Measurements from ENCODE around the gene EFCAB5. TPM values are rescaled to one million over a fixed set of nuclear protein-coding genes. Genes with fewer than 3 reads are reported as not detected.

The EFCAB5 gene
- total and polyA plus RNA-seq, 2 of the 8 experiments (the other 6 are each of a cell fraction or from before 2014, with no cell fraction given): 0.05 to 0.34 TPM

- TF ChIP-seq CTCF (IDR thresholded peaks at IDR 0.05; ENCODE audit: control extremely low read depth in 1 of 3, insufficient read depth in 1 of 3, low read depth in 1 of 3, low read length in 3 of 3) (no peak), CREB1 (IDR thresholded peaks at IDR 0.05) (no peak), SIN3A (conservative IDR thresholded peaks at IDR 0.05 in 1 of 2, IDR thresholded peaks at IDR 0.05 in 1 of 2; ENCODE audit: low read depth in 1 of 2, low read length in 2 of 2) (no peak), BCL11A (IDR thresholded peaks at IDR 0.05; ENCODE audit: low read depth in 2 of 2, low read length in 2 of 2) (no peak), HDAC2 (IDR thresholded peaks at IDR 0.05; ENCODE audit: borderline replicate concordance in 1 of 2, low read depth in 2 of 2, low read length in 2 of 2) (no peak), POLR2A (IDR thresholded peaks at IDR 0.05; ENCODE audit: control extremely low read depth in 1 of 2, low read depth in 2 of 2, low read length in 2 of 2) (no peak), ASH2L (IDR thresholded peaks at IDR 0.05; ENCODE audit: low read length) (no peak)
Observed at GRCh38 chr17:29905879-29906167, 35.6 kb upstream of the EFCAB5 start (continued).
